NCI-H748 (cell line): ENCODE results near the gene GAS2L2.

Source experiments
- DNase-seq: peaks from one replicate; lab custom pipeline; 2025; ENCODE audit not compliant: unreplicated experiment; lab: John Stamatoyannopoulos, UW

The GAS2L2 gene

GRCh38 chr17:35752945-35753764, at the start of gene GAS2L2:
Gene GAS2L2, minus strand, starts transcription at chr17:35753239. Its CDS starts 389 bp downstream, at chr17:35752850.
- no peak for DNase-seq

- DNase-seq, result no peak
Measured at GRCh38 chr17:35801583-35802224, 48.7 kb upstream of the GAS2L2 start.

GRCh38 chr17:35799942-35800341, 46.9 kb upstream of the GAS2L2 start:
- DNase-seq, result no peak

- DNase-seq, result no peak
Measured at GRCh38 chr17:35797918-35798317, 44.9 kb upstream of the GAS2L2 start.

GRCh38 chr17:35797370-35797769, 44.3 kb upstream of the GAS2L2 start:
- no peak for DNase-seq

- DNase-seq, result no peak
Measured at GRCh38 chr17:35796942-35797341, 43.9 kb upstream of the GAS2L2 start.

GRCh38 chr17:35795871-35796265, 42.8 kb upstream of the GAS2L2 start:
- no peak for DNase-seq

- DNase-seq, result peak; percentile 74
Measured at GRCh38 chr17:35795007-35795870, 42.2 kb upstream of the GAS2L2 start, which contains the start of gene MMP28. Gene MMP28, minus strand, starts transcription at chr17:35795641. Its CDS starts 264 bp downstream, at chr17:35795377.

- DNase-seq, result no peak
Measured at GRCh38 chr17:35793257-35793656, 40.2 kb upstream of the GAS2L2 start.

GRCh38 chr17:35791681-35792350, 38.8 kb upstream of the GAS2L2 start:
- no peak for DNase-seq

- DNase-seq, result no peak
Measured at GRCh38 chr17:35790841-35791240, 37.8 kb upstream of the GAS2L2 start.

GRCh38 chr17:35788477-35789368, 35.7 kb upstream of the GAS2L2 start:
- DNase-seq, result no peak

- no peak for DNase-seq
Measured at GRCh38 chr17:35786941-35787432, 33.9 kb upstream of the GAS2L2 start.

- DNase-seq, result no peak
Measured at GRCh38 chr17:35784895-35785294, 31.9 kb upstream of the GAS2L2 start.

GRCh38 chr17:35780950-35781349, 27.9 kb upstream of the GAS2L2 start:
- DNase-seq, result no peak

GRCh38 chr17:35778641-35779196, 25.7 kb upstream of the GAS2L2 start:
- no peak for DNase-seq

GRCh38 chr17:35775583-35775982, 22.5 kb upstream of the GAS2L2 start:
- no peak for DNase-seq

GRCh38 chr17:35775039-35775438, 22.0 kb upstream of the GAS2L2 start:
- no peak for DNase-seq

GRCh38 chr17:35774499-35774898, 21.5 kb upstream of the GAS2L2 start:
- DNase-seq, result no peak
